ENCODE measurements around the gene POLDIP3.

The POLDIP3 gene

DNA sequence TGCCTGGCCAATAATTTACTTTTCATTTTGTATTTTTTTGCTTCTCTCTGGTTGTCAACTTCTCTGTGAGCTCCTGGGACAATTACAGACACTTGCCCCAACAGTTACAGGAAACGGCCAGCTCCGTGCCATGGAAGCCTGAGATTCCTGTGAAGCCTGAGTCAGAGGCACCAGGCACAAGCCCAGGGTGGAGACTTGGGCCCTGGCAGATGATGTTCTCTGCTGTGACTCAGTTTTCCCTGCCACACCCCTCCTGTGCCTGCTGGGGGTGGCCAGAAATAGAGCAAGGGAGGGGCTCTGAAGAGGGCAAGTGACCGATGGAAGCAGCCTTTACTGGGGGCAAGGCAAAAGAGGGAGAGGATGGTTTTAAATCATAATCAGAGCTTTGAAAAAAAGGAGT lies 20.8 kb upstream of the POLDIP3 start:
- Histone ChIP-seq H2BK15ac (replicated peaks; ENCODE audit: low read depth) (no peak overlapping the region), H4K5ac (ENCODE audit: low read length) (no peak overlapping the region), H3K4me3 (ENCODE audit: low read length) (no peak overlapping the region), H3K36me3 (ENCODE audit: control insufficient read depth, insufficient read depth, low read length) (peaks cover 2% of the 10 kb centered on the region), H3K79me2 (ENCODE audit: control insufficient read depth, insufficient read depth, low read length) (no peaks in the 10 kb centered on the region), H3K27ac (ENCODE audit: low read depth, low read length) (no peak overlapping the region), H3K4ac (ENCODE audit: low read depth, low read length) (no peak overlapping the region), H4K8ac (ENCODE audit: low read depth, low read length) (no peak overlapping the region), H2BK5ac (ENCODE audit: low read length) (no peak overlapping the region), H3K4me2 (ENCODE audit: low read length) (no peak overlapping the region), H2BK120ac (ENCODE audit: low read depth, low read length) (no peak overlapping the region), H3K18ac (ENCODE audit: low read length) (no peak overlapping the region), H3K23ac (ENCODE audit: low read length) (no peak overlapping the region), H3K27me3 (ENCODE audit: insufficient read depth, low read length, poor library complexity) (no peaks in the 10 kb centered on the region), H3K4me1 (ENCODE audit: control insufficient read depth, low read depth, low read length) (no peaks in the 10 kb centered on the region), H3K9ac (ENCODE audit: low read length) (no peak overlapping the region), H2AK5ac (ENCODE audit: low read length) (no peak overlapping the region), H3K56ac (ENCODE audit: low read length) (no peak overlapping the region), H3K79me1 (ENCODE audit: low read length) (peaks cover 3% of the 10 kb centered on the region)
- DNase-seq, result no peak
- no CpG with 5 or more reads among the region's 3 CpGs for WGBS (ENCODE audit: extremely low coverage, insufficient coverage, low lambda C conversion rate)

DNA sequence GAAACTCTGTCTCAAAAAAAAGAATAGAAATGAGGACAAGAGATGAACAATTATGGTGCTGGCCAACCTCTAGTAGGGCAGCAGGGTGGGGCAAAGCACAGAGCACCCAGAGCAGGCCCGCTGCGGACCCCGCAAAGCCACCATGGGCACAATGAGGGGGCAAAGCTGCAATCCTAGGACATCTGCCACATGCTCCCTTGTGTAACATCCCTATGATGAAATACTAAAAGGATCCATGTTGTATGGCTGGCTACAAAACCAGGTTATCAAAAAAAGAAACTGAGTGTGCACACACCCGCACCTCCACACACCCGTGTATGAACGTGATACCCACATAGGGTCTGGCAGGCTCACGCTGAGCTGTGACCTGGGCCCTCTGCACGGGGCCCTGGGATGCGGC lies 18.3 kb upstream of the POLDIP3 start:
- no peak overlapping the region for H3K4me2 ChIP-seq (ENCODE audit: low read length)
- no peak overlapping the region for H3K4ac ChIP-seq (ENCODE audit: low read depth, low read length)
- DNase-seq, result no peak
- no peak overlapping the region for H3K23ac ChIP-seq (ENCODE audit: low read length)
- H2BK120ac ChIP-seq (ENCODE audit: low read depth, low read length), result no peak overlapping the region
- H3K79me2 ChIP-seq (ENCODE audit: control insufficient read depth, insufficient read depth, low read length), result no peaks in the 10 kb centered on the region
- H3K27ac ChIP-seq (ENCODE audit: low read depth, low read length), result no peak overlapping the region
- H3K27me3 ChIP-seq (ENCODE audit: insufficient read depth, low read length, poor library complexity), result no peaks in the 10 kb centered on the region
- no peak overlapping the region for H3K4me3 ChIP-seq (ENCODE audit: low read length)
- no CpG with 5 or more reads among the region's 9 CpGs for WGBS (ENCODE audit: extremely low coverage, insufficient coverage, low lambda C conversion rate)
- no peak overlapping the region for H4K8ac ChIP-seq (ENCODE audit: low read depth, low read length)
- H3K4me1 ChIP-seq (ENCODE audit: control insufficient read depth, low read depth, low read length), result no peaks in the 10 kb centered on the region
- H3K79me1 ChIP-seq (ENCODE audit: low read length), result peaks cover 3% of the 10 kb centered on the region
- H3K9ac ChIP-seq (ENCODE audit: low read length), result no peak overlapping the region
- no peak overlapping the region for H3K56ac ChIP-seq (ENCODE audit: low read length)
- no peak overlapping the region for H2BK15ac ChIP-seq (replicated peaks; ENCODE audit: low read depth)
- no peak overlapping the region for H2AK5ac ChIP-seq (ENCODE audit: low read length)
- no peak overlapping the region for H3K18ac ChIP-seq (ENCODE audit: low read length)
- H2BK5ac ChIP-seq (ENCODE audit: low read length), result no peak overlapping the region
- peaks cover 2% of the 10 kb centered on the region for H3K36me3 ChIP-seq (ENCODE audit: control insufficient read depth, insufficient read depth, low read length)
- no peak overlapping the region for H4K5ac ChIP-seq (ENCODE audit: low read length)

DNA sequence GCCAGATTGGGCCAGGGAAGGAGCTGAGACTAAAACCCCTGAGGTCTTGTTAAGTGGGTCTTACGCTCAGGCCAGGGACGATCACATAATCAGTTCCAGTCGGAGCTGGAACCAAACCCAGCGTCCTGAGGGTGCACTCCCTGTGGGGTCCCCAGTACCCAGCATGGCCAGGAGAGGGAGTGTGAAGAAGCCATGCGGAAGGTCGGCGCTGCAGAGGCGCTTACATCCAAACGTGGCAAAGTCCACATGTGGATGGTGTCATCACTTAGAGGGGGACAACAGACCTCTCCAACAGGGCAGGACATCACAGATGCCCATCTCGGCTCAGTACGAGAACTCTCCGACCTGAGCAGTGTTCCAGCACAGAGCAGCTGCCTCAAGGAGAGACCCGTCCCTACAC lies 17.4 kb upstream of the POLDIP3 start:
- DNase-seq, result no peak
- H2AK5ac ChIP-seq (ENCODE audit: low read length), result no peak overlapping the region
- H3K4me2 ChIP-seq (ENCODE audit: low read length), result no peak overlapping the region
- H2BK15ac ChIP-seq (replicated peaks; ENCODE audit: low read depth), result no peak overlapping the region
- H2BK120ac ChIP-seq (ENCODE audit: low read depth, low read length), result no peak overlapping the region
- peaks cover 7% of the 10 kb centered on the region for H3K36me3 ChIP-seq (ENCODE audit: control insufficient read depth, insufficient read depth, low read length)
- no CpG with 5 or more reads among the region's 13 CpGs for WGBS (ENCODE audit: extremely low coverage, insufficient coverage, low lambda C conversion rate)
- H3K18ac ChIP-seq (ENCODE audit: low read length), result no peak overlapping the region
- H3K27ac ChIP-seq (ENCODE audit: low read depth, low read length), result no peak overlapping the region
- H4K5ac ChIP-seq (ENCODE audit: low read length), result no peak overlapping the region
- no peak overlapping the region for H3K23ac ChIP-seq (ENCODE audit: low read length)
- no peaks in the 10 kb centered on the region for H3K79me1 ChIP-seq (ENCODE audit: low read length)
- H3K56ac ChIP-seq (ENCODE audit: low read length), result no peak overlapping the region
- H3K27me3 ChIP-seq (ENCODE audit: insufficient read depth, low read length, poor library complexity), result no peaks in the 10 kb centered on the region
- no peak overlapping the region for H2BK5ac ChIP-seq (ENCODE audit: low read length)
- no peak overlapping the region for H3K9ac ChIP-seq (ENCODE audit: low read length)
- no peak overlapping the region for H3K4ac ChIP-seq (ENCODE audit: low read depth, low read length)
- H3K79me2 ChIP-seq (ENCODE audit: control insufficient read depth, insufficient read depth, low read length), result no peaks in the 10 kb centered on the region
- H3K4me1 ChIP-seq (ENCODE audit: control insufficient read depth, low read depth, low read length), result no peaks in the 10 kb centered on the region
- H4K8ac ChIP-seq (ENCODE audit: low read depth, low read length), result no peak overlapping the region
- H3K4me3 ChIP-seq (ENCODE audit: low read length), result no peak overlapping the region

DNA sequence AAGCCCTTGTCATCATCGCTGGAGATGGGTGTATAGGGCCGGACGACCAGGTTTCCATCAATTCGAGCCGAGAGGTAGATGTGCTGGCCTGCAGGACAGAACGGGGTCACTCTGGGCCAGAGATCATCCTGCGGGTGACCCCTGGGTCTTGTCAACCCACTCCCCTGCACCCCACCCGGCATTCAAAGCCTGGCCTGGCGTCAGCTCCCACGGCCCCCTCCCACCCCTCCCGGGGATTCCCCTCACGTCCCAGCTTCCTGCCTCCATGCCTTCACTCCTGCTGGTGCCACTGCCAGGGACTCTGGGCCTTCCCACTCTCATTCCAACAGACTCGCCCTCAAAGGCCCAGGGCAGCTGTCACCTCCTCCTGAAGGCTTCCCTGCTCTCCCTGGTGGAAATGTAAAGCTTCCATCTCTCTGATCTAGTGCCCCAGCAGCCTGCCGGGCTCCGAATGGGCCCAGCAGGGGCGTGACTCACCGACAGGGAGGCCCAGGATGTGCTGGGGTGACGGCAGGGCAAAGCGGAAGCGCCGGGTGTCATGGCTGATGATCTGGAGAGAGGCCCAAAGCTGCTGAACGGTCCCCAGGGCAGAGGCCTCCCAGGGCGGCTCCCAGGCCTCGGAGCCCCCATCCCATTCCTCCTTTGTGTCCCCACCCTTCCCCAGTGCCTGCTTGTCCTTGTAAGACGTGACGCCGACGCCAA lies 16.4 kb upstream of the POLDIP3 start:
- Histone ChIP-seq H3K4ac (ENCODE audit: low read depth, low read length) (no peak overlapping the region), H4K8ac (ENCODE audit: low read depth, low read length) (no peak overlapping the region), H3K9ac (ENCODE audit: low read length) (no peak overlapping the region), H2BK15ac (replicated peaks; ENCODE audit: low read depth) (no peak overlapping the region), H3K36me3 (ENCODE audit: control insufficient read depth, insufficient read depth, low read length) (peaks cover 11% of the 10 kb centered on the region), H3K4me3 (ENCODE audit: low read length) (no peak overlapping the region), H3K4me2 (ENCODE audit: low read length) (no peak overlapping the region), H3K18ac (ENCODE audit: low read length) (no peak overlapping the region), H3K27ac (ENCODE audit: low read depth, low read length) (no peak overlapping the region), H3K79me1 (ENCODE audit: low read length) (no peaks in the 10 kb centered on the region), H4K5ac (ENCODE audit: low read length) (no peak overlapping the region), H3K56ac (ENCODE audit: low read length) (no peak overlapping the region), H2BK5ac (ENCODE audit: low read length) (no peak overlapping the region), H3K23ac (ENCODE audit: low read length) (no peak overlapping the region), H3K27me3 (ENCODE audit: insufficient read depth, low read length, poor library complexity) (no peaks in the 10 kb centered on the region), H2AK5ac (ENCODE audit: low read length) (no peak overlapping the region), H3K79me2 (ENCODE audit: control insufficient read depth, insufficient read depth, low read length) (no peaks in the 10 kb centered on the region), H3K4me1 (ENCODE audit: control insufficient read depth, low read depth, low read length) (no peaks in the 10 kb centered on the region), H2BK120ac (ENCODE audit: low read depth, low read length) (no peak overlapping the region)
- no peak for DNase-seq
- no CpG with 5 or more reads among the region's 28 CpGs for WGBS (ENCODE audit: extremely low coverage, insufficient coverage, low lambda C conversion rate)

DNA sequence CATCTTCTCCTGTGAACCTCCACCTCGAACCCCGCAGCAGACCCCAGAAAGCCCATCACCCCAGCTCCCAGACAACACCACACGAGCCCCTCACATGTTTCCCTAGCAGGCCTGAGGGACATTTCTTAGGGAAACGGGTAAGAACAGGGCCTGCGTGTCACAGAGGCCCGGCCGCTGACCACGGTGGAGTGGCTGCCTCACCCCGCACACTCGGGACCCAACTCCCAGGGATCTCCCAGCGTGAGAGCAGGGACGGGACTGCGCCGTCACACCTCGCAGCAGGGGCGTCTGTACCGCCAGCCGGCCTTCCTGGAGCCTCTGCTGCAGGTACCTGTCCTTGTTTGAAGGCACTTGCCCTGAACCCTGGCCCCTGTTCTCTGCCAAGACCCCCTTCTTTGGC lies 15.5 kb upstream of the POLDIP3 start:
- H3K36me3 ChIP-seq (ENCODE audit: control insufficient read depth, insufficient read depth, low read length), result peaks cover 10% of the 10 kb centered on the region
- H2BK120ac ChIP-seq (ENCODE audit: low read depth, low read length), result no peak overlapping the region
- H3K23ac ChIP-seq (ENCODE audit: low read length), result no peak overlapping the region

GRCh38 chr22:42627981-42628380 lies 13.3 kb upstream of the POLDIP3 start:
- Histone ChIP-seq H3K79me2 (ENCODE audit: control insufficient read depth, insufficient read depth, low read length) (no peaks in the 10 kb centered on the region), H3K4me2 (ENCODE audit: low read length) (no peak overlapping the region), H3K4me3 (ENCODE audit: low read length) (no peak overlapping the region), H4K5ac (ENCODE audit: low read length) (no peak overlapping the region), H3K79me1 (ENCODE audit: low read length) (no peaks in the 10 kb centered on the region), H3K27ac (ENCODE audit: low read depth, low read length) (no peak overlapping the region), H2AK5ac (ENCODE audit: low read length) (no peak overlapping the region), H3K56ac (ENCODE audit: low read length) (no peak overlapping the region), H3K27me3 (ENCODE audit: insufficient read depth, low read length, poor library complexity) (no peaks in the 10 kb centered on the region), H3K4me1 (ENCODE audit: control insufficient read depth, low read depth, low read length) (no peaks in the 10 kb centered on the region), H3K18ac (ENCODE audit: low read length) (no peak overlapping the region), H3K36me3 (ENCODE audit: control insufficient read depth, insufficient read depth, low read length) (peaks cover 12% of the 10 kb centered on the region), H4K8ac (ENCODE audit: low read depth, low read length) (no peak overlapping the region), H3K9ac (ENCODE audit: low read length) (no peak overlapping the region), H3K23ac (ENCODE audit: low read length) (no peak overlapping the region), H2BK5ac (ENCODE audit: low read length) (no peak overlapping the region), H3K4ac (ENCODE audit: low read depth, low read length) (no peak overlapping the region), H2BK120ac (ENCODE audit: low read depth, low read length) (no peak overlapping the region), H2BK15ac (replicated peaks; ENCODE audit: low read depth) (no peak overlapping the region)
- WGBS (ENCODE audit: extremely low coverage, insufficient coverage, low lambda C conversion rate), result no CpG with 5 or more reads among the region's 9 CpGs
- no peak for DNase-seq

More for the DNA sequence above, 15.5 kb upstream of the POLDIP3 start:
- Histone ChIP-seq H2BK5ac (ENCODE audit: low read length) (no peak overlapping the region), H3K27me3 (ENCODE audit: insufficient read depth, low read length, poor library complexity) (no peaks in the 10 kb centered on the region), H3K4ac (ENCODE audit: low read depth, low read length) (no peak overlapping the region), H2AK5ac (ENCODE audit: low read length) (no peak overlapping the region), H2BK15ac (replicated peaks; ENCODE audit: low read depth) (no peak overlapping the region), H3K4me3 (ENCODE audit: low read length) (no peak overlapping the region), H3K4me2 (ENCODE audit: low read length) (no peak overlapping the region), H3K56ac (ENCODE audit: low read length) (no peak overlapping the region), H4K8ac (ENCODE audit: low read depth, low read length) (no peak overlapping the region), H3K27ac (ENCODE audit: low read depth, low read length) (no peak overlapping the region), H3K79me2 (ENCODE audit: control insufficient read depth, insufficient read depth, low read length) (no peaks in the 10 kb centered on the region), H3K4me1 (ENCODE audit: control insufficient read depth, low read depth, low read length) (no peaks in the 10 kb centered on the region), H4K5ac (ENCODE audit: low read length) (no peak overlapping the region), H3K18ac (ENCODE audit: low read length) (no peak overlapping the region), H3K79me1 (ENCODE audit: low read length) (no peaks in the 10 kb centered on the region), H3K9ac (ENCODE audit: low read length) (no peak overlapping the region)
- WGBS (ENCODE audit: extremely low coverage, insufficient coverage, low lambda C conversion rate), result no CpG with 5 or more reads among the region's 18 CpGs
- no peak for DNase-seq

All from mesendoderm (in vitro differentiated cells).